ENCODE data around the gene POLR3A.

POLR3A gene

GRCh38 chr10:78046711-78047269 lies 17.5 kb upstream of the POLR3A start:
- no peak for DNase-seq (ENCODE audit: low spot score)

GRCh38 chr10:78045856-78046255 lies 16.5 kb upstream of the POLR3A start:
- no peak for DNase-seq (ENCODE audit: low spot score)

- DNase-seq (ENCODE audit: low spot score): no peak
Observed at GRCh38 chr10:78045237-78045636, 15.9 kb upstream of the POLR3A start.

GRCh38 chr10:78044699-78045098 lies 15.4 kb upstream of the POLR3A start:
- no peak for DNase-seq (ENCODE audit: low spot score)

- DNase-seq (ENCODE audit: low spot score): no peak
Observed at GRCh38 chr10:78044179-78044578, 14.9 kb upstream of the POLR3A start.

GRCh38 chr10:78042752-78043104 lies 13.4 kb upstream of the POLR3A start:
- DNase-seq (ENCODE audit: low spot score): no peak

GRCh38 chr10:78042058-78042751 lies 12.9 kb upstream of the POLR3A start:
- no peak for DNase-seq (ENCODE audit: low spot score)

- DNase-seq (ENCODE audit: low spot score): no peak
Observed at GRCh38 chr10:78041170-78042057, 12.1 kb upstream of the POLR3A start.

GRCh38 chr10:78039743-78040142 lies 10.4 kb upstream of the POLR3A start:
- no peak for DNase-seq (ENCODE audit: low spot score)

GRCh38 chr10:78038791-78039547 lies 9.7 kb upstream of the POLR3A start:
- DNase-seq (ENCODE audit: low spot score): no peak

GRCh38 chr10:78038105-78038504 lies 8.8 kb upstream of the POLR3A start:
- no peak for DNase-seq (ENCODE audit: low spot score)

- DNase-seq (ENCODE audit: low spot score): no peak
Observed at GRCh38 chr10:78035933-78036583, 6.7 kb upstream of the POLR3A start.

- no peak for DNase-seq (ENCODE audit: low spot score)
Observed at GRCh38 chr10:78035437-78035836, 6.1 kb upstream of the POLR3A start.

GRCh38 chr10:78035025-78035424 lies 5.7 kb upstream of the POLR3A start:
- no peak for DNase-seq (ENCODE audit: low spot score)

GRCh38 chr10:78033637-78034470 lies 4.5 kb upstream of the POLR3A start, which contains the start of gene RPS24:
Gene RPS24, plus strand, starts transcription at chr10:78033863. Its CDS starts 39 bp downstream, at chr10:78033902.
- peak; percentile 88 for DNase-seq (ENCODE audit: low spot score)

- DNase-seq (ENCODE audit: low spot score): no peak
Observed at GRCh38 chr10:78033387-78033636, 4.0 kb upstream of the POLR3A start.

- DNase-seq (ENCODE audit: low spot score): peak; percentile 36
Observed at GRCh38 chr10:78028438-78029268, 662 bp downstream of the POLR3A start.

- DNase-seq (ENCODE audit: low spot score): no peak
Observed at GRCh38 chr10:78025685-78026364, 3.5 kb downstream of the POLR3A start.

- DNase-seq (ENCODE audit: low spot score): no peak
Observed at GRCh38 chr10:78023741-78024140, 5.6 kb downstream of the POLR3A start.

GRCh38 chr10:78021201-78021600 lies 8.1 kb downstream of the POLR3A start:
- DNase-seq (ENCODE audit: low spot score): no peak

All from D341Med (cell line).